IMR-90 (cell line): ENCODE results near the gene ZCCHC24. TPM values are rescaled to one million over a fixed set of nuclear protein-coding genes. Genes with fewer than 3 reads are reported as not detected.

Experiments used
- ATAC-seq: fragments of 200-7000 bp; cut with Tn5 transposase; 2 replicates; pipeline ENCODE4 v1.9.1; 2020; ENCODE audit warnings: low read depth, mild to moderate bottlenecking, moderate library complexity
- BruUV-seq: library from RNA; stranded (reverse); fragments of 400-500 nt; replicated peaks from 2 replicates; lab custom pipeline; 2021; lab: Mats Ljungman, UMichigan
- CTCF ChIA-PET: fragments of 300-600 bp; formaldehyde crosslinking; extraction: SDS; loops from one replicate; lab custom pipeline; 2021; ENCODE audit warnings: antibody characterized with exemption; lab: Yijun Ruan, JAX
- POLR2A ChIA-PET: fragments of 300-600 bp; sonication (Branson Sonifier 250); formaldehyde crosslinking; loops from one replicate; lab custom pipeline; 2022; ENCODE audit warnings: antibody characterized with exemption; ENCODE audit not compliant: unreplicated experiment; lab: Charles Lee
- DNase-seq: peaks from one replicate; pipeline ENCODE4 v3.0.0; 2013
- H2AFZ ChIP-seq: replicated peaks from 2 replicates; pipeline ENCODE3; 2013; ENCODE audit warnings: low read length, mild to moderate bottlenecking; ENCODE audit not compliant: poor library complexity
- H2AK5ac ChIP-seq: 2 replicates; pipeline ENCODE4 v1.6.1; 2013; ENCODE audit warnings: low read depth, low read length, inconsistent platforms
- H2AK9ac ChIP-seq: replicated peaks from 2 replicates; pipeline ENCODE3; 2013; ENCODE audit warnings: mild to moderate bottlenecking, low read depth, low read length, moderate library complexity; ENCODE audit not compliant: poor library complexity
- H2BK120ac ChIP-seq: 2 replicates; pipeline ENCODE4 v1.6.1; 2013; ENCODE audit warnings: low read depth, low read length, inconsistent platforms
- H2BK15ac ChIP-seq: 3 replicates; pipeline ENCODE4 v1.6.1; 2013; ENCODE audit warnings: low read depth, low read length, inconsistent platforms
- H2BK20ac ChIP-seq: 2 replicates; pipeline ENCODE4 v1.6.1; 2013; ENCODE audit warnings: low read depth, mild to moderate bottlenecking, inconsistent platforms, low read length, moderate library complexity
- H2BK5ac ChIP-seq: 2 replicates; pipeline ENCODE4 v1.6.1; 2013; ENCODE audit warnings: mild to moderate bottlenecking, low read depth, low read length, inconsistent platforms; ENCODE audit not compliant: poor library complexity, severe bottlenecking
- H3K14ac ChIP-seq: replicated peaks from 2 replicates; pipeline ENCODE4 v1.6.1; 2013; ENCODE audit warnings: low read depth, low read length, inconsistent platforms
- H3K18ac ChIP-seq: 2 replicates; pipeline ENCODE4 v1.6.1; 2013; ENCODE audit warnings: low read depth, low read length, control low read depth
- H3K23ac ChIP-seq: 2 replicates; pipeline ENCODE4 v1.6.1; 2013; ENCODE audit warnings: low read depth, low read length, inconsistent platforms
- H3K27ac ChIP-seq: 2 replicates; pipeline ENCODE4 v1.5.1; 2013; ENCODE audit warnings: mild to moderate bottlenecking, control low read depth, low read length; ENCODE audit not compliant: insufficient read depth
- H3K27me3 ChIP-seq: 2 replicates; pipeline ENCODE4 v1.6.1; 2013; ENCODE audit warnings: low read length; ENCODE audit not compliant: control insufficient read depth, insufficient read depth
- H3K36me3 ChIP-seq: 2 replicates; pipeline ENCODE4 v1.6.1; 2013; ENCODE audit warnings: low read length, mixed read lengths; ENCODE audit not compliant: control insufficient read depth, insufficient read depth
- H3K4ac ChIP-seq: 2 replicates; pipeline ENCODE4 v1.6.1; 2013; ENCODE audit warnings: low read depth, low read length, inconsistent platforms
- H3K4me1 ChIP-seq: 2 replicates; pipeline ENCODE4 v1.6.1; 2013; ENCODE audit warnings: low read length, mixed read lengths; ENCODE audit not compliant: control insufficient read depth, insufficient read depth
- H3K4me2 ChIP-seq: 2 replicates; pipeline ENCODE4 v1.6.1; 2013; ENCODE audit warnings: low read depth, mild to moderate bottlenecking, control low read depth, low read length, moderate library complexity
- H3K4me3 ChIP-seq: 2 replicates; pipeline ENCODE4 v1.5.1; 2013; ENCODE audit warnings: low read depth, mild to moderate bottlenecking, control low read depth, low read length, moderate library complexity; ENCODE audit not compliant: insufficient read depth
- H3K56ac ChIP-seq: 2 replicates; pipeline ENCODE4 v1.6.1; 2013; ENCODE audit warnings: low read length, inconsistent platforms; ENCODE audit not compliant: insufficient read depth; ENCODE audit errors: extremely low read depth
- H3K79me1 ChIP-seq, 2 experiments: 2 replicates each; pipeline ENCODE4 v1.6.1; 2013; ENCODE audit warnings: low read length in 2 of 2, inconsistent platforms in 1 of 2, low read depth in 1 of 2
- H3K9ac ChIP-seq: 2 replicates; pipeline ENCODE4 v1.6.1; 2013; ENCODE audit warnings: low read depth, low read length, control low read depth
- H3K9me1 ChIP-seq: 2 replicates; pipeline ENCODE4 v1.6.1; 2013; ENCODE audit warnings: low read length, inconsistent platforms; ENCODE audit not compliant: insufficient read depth
- H3K9me3 ChIP-seq: 2 replicates; pipeline ENCODE4 v1.6.1; 2013; ENCODE audit warnings: low read length; ENCODE audit not compliant: control insufficient read depth, insufficient read depth
- H4K20me1 ChIP-seq: 2 replicates; pipeline ENCODE4 v1.6.1; 2013; ENCODE audit warnings: low read length, inconsistent platforms; ENCODE audit not compliant: insufficient read depth
- H4K5ac ChIP-seq: 2 replicates; pipeline ENCODE4 v1.6.1; 2013; ENCODE audit warnings: mild to moderate bottlenecking, low read depth, low read length, control low read depth
- H4K8ac ChIP-seq, 2 experiments: 2 replicates each; pipeline ENCODE4 v1.6.1; 2013; ENCODE audit warnings: low read depth in 2 of 2, low read length in 2 of 2, control low read depth in 1 of 2, inconsistent platforms in 1 of 2
- H4K91ac ChIP-seq: 2 replicates; pipeline ENCODE4 v1.6.1; 2013; ENCODE audit warnings: low read depth, low read length, inconsistent platforms; ENCODE audit not compliant: insufficient read depth
- CEBPB ChIP-seq: IDR thresholded peaks from 2 replicates; pipeline ENCODE4 v1.6.1; 2012; ENCODE audit warnings: low read depth, low read length, improper control_type of control experiment
- CHD1 ChIP-seq: IDR thresholded peaks from 2 replicates; pipeline ENCODE4 v1.6.1; 2012; ENCODE audit warnings: low read depth, low read length, improper control_type of control experiment
- CTCF ChIP-seq: conservative IDR thresholded peaks from 2 replicates; pipeline ENCODE4 v1.5.1; 2012; ENCODE audit warnings: mild to moderate bottlenecking, low read depth, low read length, improper control_type of control experiment
- ELK1 ChIP-seq: fragments of 150-350 bp; IDR thresholded peaks from 2 replicates; pipeline ENCODE4 v1.6.1; 2016; ENCODE audit warnings: low read depth, mild to moderate bottlenecking, low read length, moderate library complexity, borderline replicate concordance
- FOS ChIP-seq: fragments of 150-350 bp; IDR thresholded peaks from 2 replicates; pipeline ENCODE4 v1.6.1; 2016; ENCODE audit warnings: low read depth, low read length
- MAFK ChIP-seq: IDR thresholded peaks from 2 replicates; pipeline ENCODE4 v1.6.1; 2012; ENCODE audit warnings: low read depth, low read length, improper control_type of control experiment
- MAZ ChIP-seq: IDR thresholded peaks from 2 replicates; pipeline ENCODE4 v1.6.1; 2012; ENCODE audit warnings: low read depth, mild to moderate bottlenecking, low read length, improper control_type of control experiment, moderate library complexity, borderline replicate concordance
- MXI1 ChIP-seq: IDR thresholded peaks from 2 replicates; pipeline ENCODE4 v1.6.1; 2012; ENCODE audit warnings: low read depth, mild to moderate bottlenecking, low read length, moderate library complexity, borderline replicate concordance
- NFE2L2 ChIP-seq: fragments of 150-350 bp; IDR thresholded peaks from 2 replicates; pipeline ENCODE4 v1.6.1; 2016; ENCODE audit warnings: low read depth, mild to moderate bottlenecking, low read length
- POLR2A ChIP-seq: IDR thresholded peaks from 2 replicates; pipeline ENCODE4 v1.6.1; 2012; ENCODE audit warnings: mild to moderate bottlenecking, low read depth, low read length
- RAD21 ChIP-seq: IDR thresholded peaks from 2 replicates; pipeline ENCODE4 v1.6.1; 2012; ENCODE audit warnings: low read length, improper control_type of control experiment
- RFX5 ChIP-seq: IDR thresholded peaks from 2 replicates; pipeline ENCODE4 v1.8.0; 2012; ENCODE audit warnings: low read depth, mild to moderate bottlenecking, low read length, moderate library complexity
- SMC3 ChIP-seq: fragments of 150-350 bp; IDR thresholded peaks from 2 replicates; pipeline ENCODE4 v1.6.1; 2016; ENCODE audit warnings: low read depth, mild to moderate bottlenecking, antibody characterized with exemption, low read length, moderate library complexity
- WGBS, 2 experiments: methylation state at CpG; one replicate each; pipeline versions ENCODE4 v1.1.5 to v1.1.7; 2013; ENCODE audit warnings: missing lambda C conversion rate in 2 of 2; ENCODE audit not compliant: insufficient read length in 1 of 2; ENCODE audit errors: extremely low coverage in 2 of 2; 5-methylcytosine and 5-hydroxymethylcytosine counted together
- dilution Hi-C: fragments of 300-500 bp; cut with HindIII; formaldehyde crosslinking; loops from one replicate; pipeline ENCODE4 v1.14.3; 2018; ENCODE audit warnings: low sequenced_read_pairs; ENCODE audit not compliant: unreplicated experiment
- in situ Hi-C: fragments of 300-500 bp; cut with MboI; formaldehyde crosslinking; loops from 3 replicates; pipeline ENCODE4 v1.14.3; 2019; ENCODE audit warnings: low sequenced_read_pairs, inconsistent platforms, mixed read lengths
- intact Hi-C: fragments of 100-400 bp; cut with micrococcal nuclease; formaldehyde crosslinking; loops from 2 replicates; pipeline ENCODE4 v1.10.0; 2022
- polyA plus RNA-seq, 3 experiments: library from polyadenylated mRNA; depleted of rRNA; stranded (reverse); fragments of >200 nt; gene quantifications; 2 replicates each; pipeline ENCODE4 v1.2.3, GENCODE V29; 2012; ENCODE audit warnings: low replicate concordance in 1 of 3
- total RNA-seq: library from RNA; depleted of rRNA; stranded (reverse); fragments of >200 nt; gene quantifications from 2 replicates; pipeline ENCODE4 v1.2.3, GENCODE V29; 2012

ZCCHC24 gene
- total and polyA plus RNA-seq, 2 of the 4 experiments (the other 2 are of a cell fraction) = 15.1 to 25.9 TPM

GRCh38 chr10:79351332-79351731, 94.1 kb downstream of the ZCCHC24 start:
- H3K27me3 ChIP-seq = no peaks in the 10 kb centered on the region
- H2AK9ac ChIP-seq = no peak overlapping the region
- peaks cover 30 to 74% of the 10 kb centered on the region in 2 experiments for H3K79me1 ChIP-seq
- H3K56ac ChIP-seq = no peak overlapping the region
- no TSS peak for BruUV-seq
- in situ Hi-C loops = no loop called here
- no peak overlapping the region for H2AFZ ChIP-seq
- intact Hi-C loops = no loop called here
- H3K4me1 ChIP-seq = peaks cover 15% of the 10 kb centered on the region
- POLR2A ChIA-PET = no interaction called here
- H2AK5ac ChIP-seq = no peak overlapping the region
- no peaks in the 10 kb centered on the region for H3K9me3 ChIP-seq
- H4K5ac ChIP-seq = no peak overlapping the region
- no peak overlapping the region for H3K27ac ChIP-seq
- no peak overlapping the region for H2BK5ac ChIP-seq
- H2BK20ac ChIP-seq = no peak overlapping the region
- no peak overlapping the region for H2BK120ac ChIP-seq
- no peak overlapping the region for H3K23ac ChIP-seq
- no peak overlapping the region for H3K14ac ChIP-seq
- no peak overlapping the region for H3K9ac ChIP-seq
- H3K4ac ChIP-seq = no peak overlapping the region
- DNase-seq (no peak), ATAC-seq (no peak)
- H4K91ac ChIP-seq = no peak overlapping the region
- H3K4me2 ChIP-seq = no peak overlapping the region
- WGBS, 2 experiments = 96% methylated on average over 4 of the region's 13 CpGs; no CpG with 5 or more reads in 1 of the 2 experiments
- H2BK15ac ChIP-seq = no peak overlapping the region
- no peak overlapping the region for H4K8ac ChIP-seq
- no peak overlapping the region for H3K18ac ChIP-seq
- H3K36me3 ChIP-seq = peaks cover 66% of the 10 kb centered on the region
- dilution Hi-C loops = no loop called here
- H3K9me1 ChIP-seq = peaks cover 24% of the 10 kb centered on the region
- CTCF ChIA-PET = no interaction called here
- H4K20me1 ChIP-seq = peaks cover 61% of the 10 kb centered on the region
- no peak for TF ChIP-seq POLR2A
- TF ChIP-seq RAD21 = no peak
- no peak for TF ChIP-seq SMC3
- no peak for TF ChIP-seq MAZ
- no peak for TF ChIP-seq ELK1
- TF ChIP-seq RFX5 = no peak
- TF ChIP-seq MXI1 = no peak
- no peak for TF ChIP-seq CEBPB
- no peak for TF ChIP-seq CTCF
- no peak for TF ChIP-seq FOS
- no peak for TF ChIP-seq CHD1
- no peak for TF ChIP-seq NFE2L2
- TF ChIP-seq MAFK = no peak
- H3K4me3 ChIP-seq = no peak overlapping the region
